K562 (cell line): ENCODE data around the gene RNF2. TPM values are rescaled to one million over a fixed set of nuclear protein-coding genes. Genes with fewer than 3 reads are reported as not detected.

Experiments used
- ATAC-seq: fragments of 200-7000 bp; cut with Tn5 transposase; 3 replicates; pipeline ENCODE4 v1.9.1; 2020; ENCODE audit warnings: moderate library complexity
- BruUV-seq: library from RNA; stranded (reverse); fragments of 400-500 nt; replicated peaks from 2 replicates; lab custom pipeline; 2021; lab: Mats Ljungman, UMichigan
- CTCF ChIA-PET: fragments of 300-600 bp; formaldehyde crosslinking; extraction: SDS; loops from one replicate; lab custom pipeline; 2021; ENCODE audit warnings: low intra/inter-chr PET ratio; lab: Yijun Ruan, JAX
- POLR2A ChIA-PET: fragments of 300-600, 350-650 bp; sonication (Branson Sonifier 250); formaldehyde crosslinking; extraction: SDS; loops from one replicate; lab custom pipeline; 2021; ENCODE audit warnings: antibody characterized with exemption, inconsistent platforms; lab: Yijun Ruan, JAX
- DNase-seq, 4 experiments: peaks; one replicate each; pipeline versions ENCODE4 v3.0.0 to v3.0.0-alpha.2; 2011 to 2018; ENCODE audit warnings: low spot score in 3 of 4, mixed read lengths in 3 of 4; ENCODE audit errors: extremely low read depth in 1 of 4
- FAIRE-seq: peaks from 2 replicates; lab custom pipeline; 2011; peaks lifted over from hg19 to GRCh38; lab: Jason Lieb, UNC
- H2AFZ ChIP-seq: 2 replicates; pipeline ENCODE4 v1.6.0; 2011; ENCODE audit warnings: low read depth, low read length, control low read depth, inconsistent platforms
- H3K27ac ChIP-seq: fragments of 200-600 bp; 3 replicates; pipeline ENCODE4 v1.8.0; 2011; ENCODE audit warnings: low read depth, mild to moderate bottlenecking, control low read depth, inconsistent platforms, low read length, moderate library complexity, mixed read lengths; ENCODE audit errors: extremely low read depth
- H3K27me3 ChIP-seq, 2 experiments: fragments of 300-600 bp in 1 of 2; 2 replicates in 1 of 2; 3 replicates in 1 of 2; pipeline versions ENCODE4 v1.6.0 to v1.8.0; 2011; ENCODE audit warnings: inconsistent platforms in 2 of 2, low read length in 2 of 2, mild to moderate bottlenecking in 1 of 2, mixed read lengths in 1 of 2, moderate library complexity in 1 of 2; ENCODE audit not compliant: control insufficient read depth in 2 of 2, insufficient read depth in 2 of 2
- H3K36me3 ChIP-seq: fragments of 300-600 bp; 3 replicates; pipeline ENCODE4 v1.8.0; 2011; ENCODE audit warnings: mild to moderate bottlenecking, low read length, inconsistent platforms; ENCODE audit not compliant: control insufficient read depth, insufficient read depth
- H3K4me1 ChIP-seq, 2 experiments: fragments of 200-600 bp in 1 of 2; replicated peaks in 1 of 2; 2 replicates in 1 of 2; 3 replicates in 1 of 2; pipeline versions ENCODE4 v1.5.1 to v1.8.0; 2011; ENCODE audit warnings: inconsistent platforms in 2 of 2, low read length in 2 of 2, mild to moderate bottlenecking in 1 of 2, mixed read lengths in 1 of 2, moderate library complexity in 1 of 2; ENCODE audit not compliant: control insufficient read depth in 2 of 2, insufficient read depth in 2 of 2
- H3K4me2 ChIP-seq: 2 replicates; pipeline ENCODE4 v1.6.1; 2011; ENCODE audit warnings: low read length, control low read depth, inconsistent platforms, mixed read lengths; ENCODE audit not compliant: insufficient read depth
- H3K4me3 ChIP-seq: fragments of 200-600 bp; sonication (generic), shearing (Covaris generic); 2 replicates; pipeline ENCODE4 v1.5.1; 2016; ENCODE audit warnings: control low read depth, inconsistent platforms
- H3K79me2 ChIP-seq: fragments of 200-600 bp; 3 replicates; pipeline ENCODE4 v1.8.0; 2011; ENCODE audit warnings: low read length, inconsistent platforms; ENCODE audit not compliant: control insufficient read depth, insufficient read depth
- H3K9ac ChIP-seq, 2 experiments: 2 replicates each; pipeline versions ENCODE4 v1.6.0 to v1.6.1; 2011; ENCODE audit warnings: low read depth in 2 of 2, low read length in 2 of 2, control low read depth in 1 of 2, inconsistent platforms in 1 of 2, mild to moderate bottlenecking in 1 of 2, mixed read lengths in 1 of 2; ENCODE audit not compliant: insufficient read depth in 1 of 2
- H3K9me1 ChIP-seq: one replicate; pipeline ENCODE4 v1.6.0; 2011; ENCODE audit warnings: inconsistent platforms, mild to moderate bottlenecking, low read length, moderate library complexity; ENCODE audit not compliant: control insufficient read depth, insufficient read depth
- H3K9me3 ChIP-seq: replicated peaks from 2 replicates; pipeline ENCODE4 v1.5.1; 2011; ENCODE audit warnings: low read depth, low read length, inconsistent platforms; ENCODE audit not compliant: control insufficient read depth, insufficient read depth
- H4K20me1 ChIP-seq: replicated peaks from 2 replicates; pipeline ENCODE4 v1.6.1; 2011; ENCODE audit warnings: low read length, inconsistent platforms, mixed read lengths; ENCODE audit not compliant: control insufficient read depth, insufficient read depth
- BRCA1 ChIP-seq, 2 experiments: fragments of 450-650 bp in 1 of 2; sonication (generic) in 1 of 2; formaldehyde crosslinking in 1 of 2; IDR thresholded peaks; 2 replicates each; pipeline versions ENCODE4 v1.5.0 to v1.6.1; 2017 to 2020; ENCODE audit warnings: mild to moderate bottlenecking in 1 of 2, missing genetic modification reagents in 1 of 2
- DIDO1 ChIP-seq: fragments of 450-650 bp; IDR thresholded peaks from 2 replicates; pipeline ENCODE4 v1.6.1; 2016; ENCODE audit warnings: low read depth, missing biosample characterization, missing genetic modification characterization
- ILK ChIP-seq: fragments of 450-650 bp; IDR thresholded peaks from 2 replicates; pipeline ENCODE4 v1.6.1; 2016; ENCODE audit warnings: missing genetic modification characterization, low read depth, mild to moderate bottlenecking, missing compliant biosample characterization, moderate library complexity, borderline replicate concordance
- U2AF1 ChIP-seq: fragments of 200-400 bp; formaldehyde crosslinking; optimal IDR thresholded peaks from 2 replicates; pipeline ENCODE3; 2017; ENCODE audit warnings: mild to moderate bottlenecking, low read depth, low read length, moderate library complexity
- ZFPM2 ChIP-seq: fragments of 250-450 bp; sonication (Bioruptor Pico); IDR thresholded peaks from 2 replicates; pipeline ENCODE4 v1.5.1; 2022; ENCODE audit warnings: mild to moderate bottlenecking
- ZNF407 ChIP-seq: fragments of 450-650 bp; IDR thresholded peaks from 2 replicates; pipeline ENCODE4 v1.6.1; 2016; ENCODE audit warnings: low read depth
- ZNF511 ChIP-seq: sonication (generic); formaldehyde crosslinking; IDR thresholded peaks from 2 replicates; pipeline ENCODE4 v1.8.0; 2022; ENCODE audit warnings: mild to moderate bottlenecking, missing genetic modification reagents
- in situ Hi-C: fragments of 300-500 bp; cut with MboI; formaldehyde crosslinking; loops from 4 replicates; pipeline ENCODE4 v1.15.0; 2018; ENCODE audit warnings: inconsistent platforms, mixed read lengths
- intact Hi-C: fragments of 100-400 bp; cut with micrococcal nuclease; formaldehyde crosslinking; loops from 2 replicates; pipeline ENCODE4 v1.14.2; 2022
- polyA plus RNA-seq, 8 experiments: library from polyadenylated mRNA; depleted of rRNA in 4 of 8; stranded (reverse) in 5 of 8; unstranded in 3 of 8; fragments of >200 nt; fragmentation: Nextera tagmentation in 2 of 8; fragmentation: Illumina TruSeq in 1 of 8; extraction: Ambion mirVana in 2 of 8; extraction: Trizol in 1 of 8; gene quantifications; 2 replicates each; pipeline versions ENCODE4 v1.2.1 to v1.2.3, GENCODE V29; 2011 to 2014; ENCODE audit warnings: inconsistent platforms in 1 of 8, missing spikeins in 1 of 8
- total RNA-seq, 7 experiments: library from RNA; depleted of rRNA in 6 of 7; stranded (reverse); fragments of >200 nt in 6 of 7; fragmentation: Illumina TruSeq in 2 of 7; extraction: Trizol in 2 of 7; gene quantifications; 2 replicates each; pipeline versions ENCODE4 v1.2.1 to v1.2.3, GENCODE V29; 2011 to 2021; ENCODE audit warnings: low replicate concordance in 1 of 7

The RNF2 gene
- total and polyA plus RNA-seq, 9 of the 15 experiments (the other 6 are each of a cell fraction or from before 2014, with no cell fraction given) = 7.1 to 66.5 (median 32.9) TPM

GRCh38 chr1:185068341-185068740 is 23.0 kb downstream of the RNF2 start:
- no peak for TF ChIP-seq DIDO1 (tag)
- TF ChIP-seq ZNF407 = no peak
- no peak for TF ChIP-seq ZNF511 (CRISPR knock-in tag)
- TF ChIP-seq ZFPM2 (CRISPR knock-in tag) = no peak
- no peak for TF ChIP-seq U2AF1
- no peak for TF ChIP-seq BRCA1 (IDR thresholded peaks at IDR 0.05)
- no peak for TF ChIP-seq BRCA1 (CRISPR knock-in tag; IDR thresholded peaks at IDR 0.05)
- TF ChIP-seq ILK (tag) = no peak
- no peak; the same call in 1 of the 3 replicates for ATAC-seq

More at GRCh38 chr1:185068341-185068740, 23.0 kb downstream of the RNF2 start:
- ChIA-PET POLR2A (interaction anchor here (0.8 kb wide), 1 partner anchor 25 kb away, joined by 3 read pairs; no protein-coding TSS in a partner anchor), CTCF (no interaction called here)
- Histone ChIP-seq H3K27ac (no peak overlapping the region), H3K4me3 (no peak overlapping the region), H3K36me3 (peaks cover 10% of the 10 kb centered on the region; the same call in 1 of the 3 replicates), H3K4me2 (no peak overlapping the region), H2AFZ (no peak overlapping the region), H3K4me1 (peaks cover 0 to 2% of the 10 kb centered on the region in 2 experiments; a peak in 1 of 5 replicates), H4K20me1 (0 out of 2 replicates have a peak, but pooled peaks cover 6% of the 10 kb centered on the region), H3K9ac (no peak overlapping the region), H3K27me3 (no peaks in the 10 kb centered on the region), H3K79me2 (peaks cover 90% of the 10 kb centered on the region), H3K9me1 (no peaks in the 10 kb centered on the region), H3K9me3 (no peaks in the 10 kb centered on the region)
- peak; percentile 15 for FAIRE-seq
- in situ Hi-C loops = no loop called here
- no peak for DNase-seq
- no TSS peak for BruUV-seq
- intact Hi-C loops = no loop called here
